Vagina (tissue), 2 donors: ENCODE results near the gene CARD14. TPM values are rescaled to one million over a fixed set of nuclear protein-coding genes. Genes with fewer than 3 reads are reported as not detected.

Experiments used
- DNase-seq, 2 donors: peaks; one replicate each; pipeline ENCODE4 v3.0.0-alpha.2; 2017; ENCODE audit errors: extremely low spot score in 2 of 2
- H3K27ac ChIP-seq: fragments of 200-600 bp; sonication (generic); one replicate; pipeline ENCODE4 v1.5.1; 2019
- H3K27me3 ChIP-seq: fragments of 200-600 bp; sonication (generic); one replicate; pipeline ENCODE4 v1.5.1; 2019
- H3K36me3 ChIP-seq, 2 donors: fragments of 200-600 bp; sonication (generic); one replicate each; pipeline ENCODE4 v1.5.1; 2017 to 2019
- H3K4me1 ChIP-seq: fragments of 200-600 bp; sonication (generic); one replicate; pipeline ENCODE4 v1.5.1; 2019
- H3K4me3 ChIP-seq, 2 donors: fragments of 200-600 bp; sonication (generic); 1 replicate in 1 of 2; 2 replicates in 1 of 2; pipeline ENCODE4 v1.5.1; 2016 to 2019
- H3K9me3 ChIP-seq: fragments of 200-600 bp; sonication (generic); one replicate; pipeline ENCODE4 v1.5.1; 2019
- CTCF ChIP-seq, 3 experiments: fragments of 450-650 bp in 2 of 3; fragments of 200-600 bp in 1 of 3; sonication (generic) in 1 of 3; IDR thresholded peaks; one replicate each; pipeline ENCODE4 v1.5.1; 2017 to 2019; ENCODE audit warnings: antibody characterized with exemption in 3 of 3, mild to moderate bottlenecking in 2 of 3, moderate library complexity in 2 of 3
- POLR2A ChIP-seq, 2 donors: fragments of 450-650 bp; IDR thresholded peaks; one replicate each; pipeline ENCODE4 v1.6.1; 2017; ENCODE audit warnings: antibody characterized with exemption in 2 of 2, mild to moderate bottlenecking in 2 of 2, moderate library complexity in 2 of 2
- POLR2AphosphoS5 ChIP-seq, 2 donors: sonication (generic); formaldehyde crosslinking; IDR thresholded peaks; one replicate each; pipeline ENCODE4 v1.9.0; 2017; ENCODE audit warnings: antibody characterized with exemption in 2 of 2, mild to moderate bottlenecking in 2 of 2, low read depth in 1 of 2; ENCODE audit not compliant: insufficient read depth in 1 of 2
- intact Hi-C: fragments of 100-400 bp; cut with DNase I; formaldehyde crosslinking; loops from one replicate; pipeline ENCODE4 v1.15.1; 2023
- total RNA-seq: library from RNA; depleted of rRNA; stranded (reverse); fragments of >200 nt; gene quantifications from one replicate; pipeline ENCODE4 v1.2.3, GENCODE V29; 2016

CARD14 gene
- total RNA-seq, 1 donor from 2014 or later = 30.0 TPM

GRCh38 chr17:80163336-80163735 is 6.5 kb upstream of the CARD14 start:
- no peak for TF ChIP-seq POLR2A (IDR thresholded peaks at IDR 0.05)
- intact Hi-C loops = no loop called here
- H3K27me3 ChIP-seq = no peaks in the 10 kb centered on the region

GRCh38 chr17:80164185-80164584 is 5.6 kb upstream of the CARD14 start:
- H3K27me3 ChIP-seq = no peaks in the 10 kb centered on the region
- no peak for DNase-seq
- no peak overlapping the region for H3K27ac ChIP-seq
- no peaks in the 10 kb centered on the region for H3K4me1 ChIP-seq
- intact Hi-C loops = no loop called here
- no peaks in the 10 kb centered on the region for H3K9me3 ChIP-seq
- TF ChIP-seq POLR2A (IDR thresholded peaks at IDR 0.05) (no peak), CTCF (IDR thresholded peaks at IDR 0.05) (no peak), POLR2AphosphoS5 (IDR thresholded peaks at IDR 0.05; ENCODE audit: insufficient read depth in 1 of 2, low read depth in 1 of 2) (no peak)
- no peaks in the 10 kb centered on the region for H3K36me3 ChIP-seq
- no peak overlapping the region for H3K4me3 ChIP-seq

More at GRCh38 chr17:80163336-80163735, 6.5 kb upstream of the CARD14 start:
- DNase-seq = no peak
- Histone ChIP-seq H3K4me1 (no peaks in the 10 kb centered on the region), H3K27ac (no peak overlapping the region), H3K4me3 (no peak overlapping the region), H3K9me3 (no peaks in the 10 kb centered on the region), H3K36me3 (no peaks in the 10 kb centered on the region)

GRCh38 chr17:80166446-80166845 is 3.4 kb upstream of the CARD14 start:
- Histone ChIP-seq H3K4me3 (no peak overlapping the region), H3K36me3 (no peaks in the 10 kb centered on the region), H3K27me3 (no peaks in the 10 kb centered on the region), H3K9me3 (no peaks in the 10 kb centered on the region), H3K27ac (no peak overlapping the region), H3K4me1 (no peaks in the 10 kb centered on the region)
- DNase-seq = no peak
- TF ChIP-seq POLR2A (IDR thresholded peaks at IDR 0.05) (no peak), POLR2AphosphoS5 (IDR thresholded peaks at IDR 0.05; ENCODE audit: insufficient read depth in 1 of 2, low read depth in 1 of 2) (no peak), CTCF (IDR thresholded peaks at IDR 0.05) (no peak)
- intact Hi-C loops = no loop called here

GRCh38 chr17:80168371-80168770 is 1.5 kb upstream of the CARD14 start:
- Histone ChIP-seq H3K9me3 (no peaks in the 10 kb centered on the region), H3K27ac (no peak overlapping the region)
- intact Hi-C loops = no loop called here

GRCh38 chr17:80169107-80169506 is 723 bp upstream of the CARD14 start:
- H3K27ac ChIP-seq = no peak overlapping the region
- H3K27me3 ChIP-seq = no peaks in the 10 kb centered on the region
- H3K4me1 ChIP-seq = no peaks in the 10 kb centered on the region
- H3K9me3 ChIP-seq = no peaks in the 10 kb centered on the region
- TF ChIP-seq POLR2A (IDR thresholded peaks at IDR 0.05) = no peak
- no peak for TF ChIP-seq CTCF (IDR thresholded peaks at IDR 0.05)
- no peak for TF ChIP-seq POLR2AphosphoS5 (IDR thresholded peaks at IDR 0.05; ENCODE audit: insufficient read depth in 1 of 2, low read depth in 1 of 2)
- DNase-seq = no peak
- H3K4me3 ChIP-seq = no peak overlapping the region
- intact Hi-C loops = no loop called here
- H3K36me3 ChIP-seq = no peaks in the 10 kb centered on the region

More at GRCh38 chr17:80168371-80168770, 1.5 kb upstream of the CARD14 start:
- no peak for DNase-seq
- Histone ChIP-seq H3K36me3 (no peaks in the 10 kb centered on the region), H3K4me1 (no peaks in the 10 kb centered on the region), H3K4me3 (no peak overlapping the region), H3K27me3 (no peaks in the 10 kb centered on the region)
- TF ChIP-seq CTCF (IDR thresholded peaks at IDR 0.05) (no peak), POLR2A (IDR thresholded peaks at IDR 0.05) (no peak), POLR2AphosphoS5 (IDR thresholded peaks at IDR 0.05; ENCODE audit: insufficient read depth in 1 of 2, low read depth in 1 of 2) (no peak)
